NCI-H774 (cell line): Measurements from ENCODE around the gene IRX3.

Experiments
- DNase-seq: peaks from one replicate; lab custom pipeline; 2025; lab: John Stamatoyannopoulos, UW

The IRX3 gene

DNA sequence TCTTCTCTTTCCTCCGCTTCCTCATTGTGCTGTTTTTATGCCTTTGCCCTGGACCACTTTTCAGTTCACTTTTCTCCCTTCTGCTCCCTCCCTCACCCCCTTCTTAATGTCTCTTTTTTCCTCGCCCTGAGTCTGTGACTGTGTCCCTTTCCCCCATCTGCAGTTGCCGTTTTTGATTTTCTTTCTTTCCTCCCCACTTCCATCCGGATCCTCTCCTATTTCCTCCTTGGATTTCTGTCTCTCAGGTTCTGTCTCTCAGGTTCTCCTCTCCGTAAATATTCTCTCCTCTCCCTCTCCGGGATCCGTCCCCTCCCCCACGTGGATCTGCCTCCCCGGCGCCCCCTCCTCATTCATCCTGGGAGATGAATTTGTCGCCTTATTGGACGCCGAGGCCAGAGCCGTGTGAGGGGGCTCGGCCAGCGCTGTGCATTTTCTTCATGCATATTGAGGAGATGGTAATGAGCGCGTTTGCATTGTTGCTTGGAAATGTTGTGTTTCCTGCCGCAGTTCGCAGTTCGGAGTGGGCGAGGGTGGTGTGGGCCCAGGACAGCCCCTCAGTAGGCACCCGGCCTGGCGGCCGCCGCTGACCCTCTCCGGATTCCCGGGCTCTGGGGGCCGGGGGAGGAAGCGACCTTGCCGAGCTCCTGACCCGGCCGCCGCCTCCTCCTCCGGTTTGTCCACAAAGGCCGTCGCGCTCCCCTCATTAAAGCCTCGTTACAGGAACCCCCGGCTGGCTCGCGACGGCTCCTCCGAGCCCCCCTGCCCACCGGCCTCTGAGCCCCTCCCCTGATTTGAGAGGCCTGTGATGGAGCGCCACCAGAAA lies 4.5 kb upstream of the IRX3 start:
- DNase-seq = no peak

DNA sequence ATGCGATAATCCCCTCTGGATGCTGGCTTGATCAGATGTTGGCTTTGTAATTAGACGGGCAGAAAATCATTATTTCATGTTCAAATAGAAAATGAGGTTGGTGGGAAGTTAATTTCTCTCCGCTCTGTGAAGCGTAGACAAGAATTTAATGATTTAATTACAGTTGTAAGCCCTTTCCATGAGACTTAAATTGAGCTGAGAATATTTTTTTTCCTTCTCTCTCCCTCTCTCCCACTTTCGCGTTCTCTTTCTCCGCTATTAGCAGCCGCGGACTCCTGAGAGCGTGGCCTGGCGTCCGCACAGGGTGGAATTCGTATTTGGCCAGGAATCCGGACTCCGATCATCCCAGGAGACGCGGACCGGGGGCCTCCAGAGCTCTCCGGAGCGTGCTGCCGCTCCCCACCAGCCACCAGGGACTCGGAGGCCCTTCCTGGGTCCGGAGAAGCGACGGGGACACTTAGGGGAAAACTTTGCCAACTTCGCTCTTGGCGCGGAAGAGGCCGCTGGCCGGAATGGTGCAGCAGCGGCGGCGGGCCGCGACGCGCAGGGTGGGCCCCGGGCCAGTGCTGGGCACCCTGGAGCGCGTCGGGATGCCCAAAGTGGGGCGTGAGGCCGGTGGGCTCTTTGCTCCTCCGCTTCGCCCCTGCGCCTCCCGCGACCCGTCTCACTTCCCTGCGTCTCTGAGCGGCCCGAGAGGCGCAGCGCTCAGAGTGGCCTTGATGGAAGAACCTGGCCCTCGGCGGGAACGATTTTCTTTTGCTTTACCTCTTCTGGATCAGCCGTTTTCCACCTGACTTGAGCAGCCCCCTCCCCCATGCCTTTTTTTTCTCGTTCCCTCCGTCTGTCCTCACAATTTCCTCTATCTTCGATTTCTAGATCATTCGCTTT lies 3.6 kb upstream of the IRX3 start:
- DNase-seq = no peak

DNA sequence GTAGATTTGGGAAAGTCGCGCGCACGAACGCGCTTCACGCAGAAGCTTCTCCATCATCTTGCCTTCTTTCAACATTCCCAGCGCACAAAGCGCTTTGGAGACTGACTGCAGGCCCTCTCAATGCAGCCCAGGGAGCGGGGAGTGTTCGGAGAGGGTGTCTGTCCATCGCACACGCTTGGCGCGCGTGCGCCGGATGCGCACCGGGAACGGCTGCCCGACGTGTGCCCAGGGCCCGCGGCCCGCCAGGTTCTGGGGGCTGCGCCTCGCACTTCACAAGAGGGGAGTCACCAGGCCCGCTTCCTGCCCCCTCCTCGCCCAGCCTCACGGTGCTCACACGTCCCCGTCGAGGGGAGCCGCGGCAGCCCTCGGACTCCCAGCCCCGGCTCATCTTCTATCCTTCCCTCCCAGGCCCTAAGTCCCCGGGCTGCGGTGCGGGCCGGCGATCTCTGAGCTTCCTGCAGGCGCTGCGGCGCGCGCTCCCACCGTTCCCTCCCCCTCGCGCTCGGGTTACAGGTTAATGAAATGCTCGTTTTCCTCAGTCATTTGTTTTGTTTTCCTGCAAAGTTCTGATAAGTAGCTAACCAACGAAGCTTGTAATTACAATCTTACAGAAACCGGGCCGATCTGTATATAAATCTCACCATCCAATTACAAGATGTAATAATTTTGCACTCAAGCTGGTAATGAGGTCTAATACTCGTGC lies 2.8 kb upstream of the IRX3 start:
- DNase-seq = no peak

DNA sequence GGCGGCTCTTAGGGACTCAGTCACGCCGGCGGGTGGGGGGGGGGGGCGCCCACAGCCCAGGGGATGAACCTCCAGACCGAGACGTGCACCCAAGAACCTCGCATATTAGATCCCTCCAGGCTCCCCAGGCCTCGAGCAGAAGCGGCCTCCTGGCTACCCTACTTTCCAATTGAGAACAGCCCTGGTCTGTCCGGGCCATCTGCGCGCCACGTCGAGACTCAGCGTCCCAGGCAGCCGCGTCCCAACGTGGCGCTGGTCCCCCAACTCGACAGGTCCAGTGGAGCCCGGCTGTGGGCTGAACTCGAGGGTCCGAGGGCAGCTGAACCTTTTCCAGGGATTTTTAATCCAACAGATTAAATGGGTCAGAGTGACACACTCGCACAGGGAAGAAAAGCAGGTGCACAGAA lies 2.3 kb upstream of the IRX3 start:
- no peak for DNase-seq

DNA sequence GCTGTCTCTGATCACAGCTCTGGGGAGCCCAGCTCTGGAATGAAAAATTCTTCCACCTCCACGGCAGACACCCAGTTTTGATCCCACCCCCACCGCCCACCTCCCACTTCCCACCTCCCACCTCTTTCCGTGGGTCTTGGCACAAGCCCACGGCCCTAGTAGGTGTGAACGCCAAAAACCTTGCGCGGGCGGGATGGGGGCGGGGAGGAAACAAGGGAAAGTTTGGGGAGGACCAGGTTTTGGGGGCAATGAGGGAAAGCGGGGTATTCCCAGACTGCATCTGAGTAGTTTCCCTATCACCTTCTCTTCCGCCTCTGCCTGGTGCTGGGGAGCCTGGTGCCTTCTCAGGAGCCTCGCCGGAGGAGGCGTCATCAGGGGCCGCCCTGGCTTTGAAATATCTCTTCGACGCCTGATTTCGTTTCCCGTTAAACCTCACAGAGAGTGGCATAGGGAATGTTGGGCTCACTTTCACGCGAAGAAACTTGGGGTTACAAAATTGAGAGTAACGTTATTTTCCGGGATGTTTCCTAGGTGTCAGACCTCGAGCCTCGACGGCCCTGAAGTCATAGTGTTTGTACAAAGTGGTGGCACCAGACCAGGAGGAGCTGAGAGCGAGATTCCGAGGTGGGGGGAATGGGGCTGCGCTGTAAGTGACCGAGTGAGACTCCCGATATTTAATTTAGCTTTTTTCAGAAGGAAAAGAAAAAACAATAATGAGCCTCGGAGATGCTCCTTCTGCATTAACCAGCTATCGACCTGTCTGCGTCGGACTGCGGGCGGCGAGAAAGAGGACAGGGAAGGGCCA lies 1.6 kb upstream of the IRX3 start:
- DNase-seq = no peak

DNA sequence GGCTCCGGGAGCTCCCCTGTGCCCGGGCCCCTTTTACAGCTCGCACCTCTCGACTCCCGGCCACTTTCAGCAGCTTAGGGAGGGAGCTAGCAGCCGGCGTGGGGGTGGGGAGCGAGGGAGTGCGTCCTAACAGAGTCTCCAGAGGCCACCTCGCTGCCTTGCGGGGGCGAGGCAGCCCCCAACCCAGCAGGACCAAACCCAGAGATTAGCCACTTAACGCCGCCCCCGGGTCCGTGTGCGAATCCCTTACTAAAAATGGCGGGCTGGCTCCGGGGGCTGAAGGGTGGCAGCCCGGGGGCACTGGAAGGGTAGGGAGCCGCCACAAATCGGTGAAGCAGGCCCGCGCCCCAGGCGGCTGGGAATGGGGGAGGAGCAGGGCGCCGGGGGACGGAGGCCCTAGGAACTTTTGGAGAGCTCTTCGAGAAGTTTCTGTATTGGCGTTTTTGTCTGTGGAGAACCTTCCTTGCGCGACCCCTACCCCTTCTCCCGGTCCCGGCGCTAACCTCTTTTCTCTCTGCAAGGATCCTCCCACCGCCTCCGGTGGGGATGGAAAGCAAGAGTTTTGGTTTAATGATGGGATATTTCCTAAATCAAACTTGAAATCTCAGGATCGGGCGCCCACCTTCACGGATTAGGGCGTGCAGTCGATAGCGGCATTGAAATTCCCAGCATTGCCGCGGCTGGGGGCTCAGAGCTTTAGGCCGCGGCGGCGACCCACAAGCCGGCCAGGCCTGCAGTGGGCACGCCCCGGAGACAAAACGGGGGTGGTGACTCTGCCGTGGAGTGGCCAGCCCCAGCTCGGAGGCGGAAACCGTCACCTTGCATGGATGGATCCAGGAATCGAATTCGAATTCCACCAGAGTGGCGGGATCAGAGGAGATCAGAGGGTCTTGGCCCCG lies 793 bp upstream of the IRX3 start:
- DNase-seq = no peak

DNA sequence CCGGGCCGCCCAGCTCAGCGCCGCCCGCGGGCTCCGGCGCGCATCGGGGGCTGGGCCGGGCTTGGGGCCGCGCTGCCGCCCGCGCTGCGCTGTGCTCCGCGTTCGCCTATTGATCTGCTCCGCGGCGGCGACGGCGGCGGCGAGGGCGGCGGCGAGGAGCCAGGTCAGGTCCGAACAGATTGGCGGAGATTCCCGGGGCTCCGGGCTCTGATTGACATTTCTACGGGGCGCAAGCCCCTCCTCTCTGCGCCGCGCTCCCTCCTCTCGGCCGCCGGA lies 559 bp downstream of the IRX3 start:
- no peak for DNase-seq

DNA sequence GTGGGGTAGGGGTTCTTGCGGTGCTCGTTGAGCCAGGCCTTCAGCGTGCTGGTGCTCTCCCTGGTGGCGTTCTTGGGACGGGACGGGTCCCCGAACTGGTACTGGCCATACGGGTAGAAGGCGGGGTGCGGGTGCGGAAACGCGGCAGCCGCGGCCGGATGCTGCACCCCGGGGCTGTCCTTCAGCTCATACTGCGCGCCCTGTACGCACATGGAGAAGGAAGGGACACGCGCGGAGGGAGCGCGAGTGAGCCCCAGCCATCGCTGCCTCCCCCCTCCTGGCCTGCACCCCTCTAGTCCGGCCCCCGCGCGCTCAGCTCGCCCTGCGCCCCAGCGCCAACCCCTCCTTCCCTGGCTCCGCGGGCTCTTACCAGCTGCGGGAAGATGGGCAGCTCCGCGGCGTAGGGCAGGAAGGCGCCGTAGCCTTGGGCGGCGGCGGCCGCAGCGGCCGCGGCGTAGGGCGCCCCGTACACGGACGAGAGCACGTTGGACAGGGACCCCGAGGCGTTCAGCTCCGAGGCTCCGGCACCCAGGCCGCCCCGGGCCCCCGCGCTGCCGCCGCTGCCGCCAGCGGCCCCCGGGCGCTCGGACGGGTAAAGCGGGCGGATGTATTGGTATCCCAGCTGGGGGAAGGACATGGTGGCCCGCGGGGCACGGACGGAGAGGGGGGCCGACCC lies 1.0 kb downstream of the IRX3 start:
- DNase-seq = peak; percentile 36

DNA sequence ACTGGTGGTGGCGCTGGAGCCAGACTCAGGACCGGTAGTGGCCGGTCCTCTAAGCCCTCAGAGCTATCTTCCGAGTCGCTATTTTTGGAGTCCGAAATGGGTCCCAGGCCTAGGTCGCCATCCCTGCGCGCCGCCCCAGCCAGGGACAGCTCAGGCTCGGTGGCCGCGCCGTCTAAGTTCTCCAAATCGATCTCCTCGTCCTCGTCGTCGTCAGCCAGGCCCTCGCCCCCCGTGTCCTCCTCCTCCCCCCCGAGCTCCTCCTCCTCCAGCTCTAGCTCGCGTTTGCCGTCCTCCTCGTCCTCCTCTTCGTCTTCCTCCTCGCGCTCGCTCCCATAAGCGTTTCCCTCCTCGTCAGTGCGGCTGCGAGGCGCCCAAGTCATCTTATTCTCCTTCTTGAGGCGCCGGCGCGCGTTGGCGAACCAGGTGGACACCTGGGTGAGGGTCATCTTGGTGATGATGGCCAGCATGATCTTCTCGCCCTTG lies 1.6 kb downstream of the IRX3 start:
- DNase-seq = peak; percentile 5

DNA sequence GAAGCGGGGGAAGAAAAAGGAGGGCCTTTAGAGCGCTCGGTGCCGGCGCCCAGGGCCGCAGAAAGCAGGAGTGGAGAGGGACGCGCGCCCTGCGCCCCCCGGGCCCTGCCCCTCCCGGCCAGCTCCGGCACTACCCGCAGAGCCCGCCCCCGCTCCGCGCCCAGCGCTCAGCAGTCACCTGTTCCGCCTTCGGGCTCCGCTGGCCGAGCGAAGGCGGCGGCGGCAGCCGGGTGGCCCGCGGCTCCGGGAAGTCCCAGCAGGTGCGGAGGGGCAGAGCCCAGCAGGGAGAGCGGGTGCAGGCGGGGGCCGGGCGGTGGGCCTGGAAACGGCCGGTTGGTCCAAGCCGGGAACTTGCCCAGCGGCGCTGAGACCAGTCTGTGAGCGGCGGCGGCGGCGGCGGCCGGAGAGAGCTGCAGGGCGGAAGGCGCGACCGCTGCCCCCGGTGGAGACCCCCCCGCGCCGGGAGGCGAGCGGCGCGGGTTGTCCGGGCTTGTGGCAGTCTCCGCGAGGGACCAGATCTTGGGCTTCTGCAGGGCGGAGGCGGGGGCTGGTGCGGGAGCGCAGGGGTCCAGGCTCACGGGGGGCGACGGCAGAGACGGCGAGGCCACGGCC lies 2.2 kb downstream of the IRX3 start:
- peak; percentile 6 for DNase-seq

DNA sequence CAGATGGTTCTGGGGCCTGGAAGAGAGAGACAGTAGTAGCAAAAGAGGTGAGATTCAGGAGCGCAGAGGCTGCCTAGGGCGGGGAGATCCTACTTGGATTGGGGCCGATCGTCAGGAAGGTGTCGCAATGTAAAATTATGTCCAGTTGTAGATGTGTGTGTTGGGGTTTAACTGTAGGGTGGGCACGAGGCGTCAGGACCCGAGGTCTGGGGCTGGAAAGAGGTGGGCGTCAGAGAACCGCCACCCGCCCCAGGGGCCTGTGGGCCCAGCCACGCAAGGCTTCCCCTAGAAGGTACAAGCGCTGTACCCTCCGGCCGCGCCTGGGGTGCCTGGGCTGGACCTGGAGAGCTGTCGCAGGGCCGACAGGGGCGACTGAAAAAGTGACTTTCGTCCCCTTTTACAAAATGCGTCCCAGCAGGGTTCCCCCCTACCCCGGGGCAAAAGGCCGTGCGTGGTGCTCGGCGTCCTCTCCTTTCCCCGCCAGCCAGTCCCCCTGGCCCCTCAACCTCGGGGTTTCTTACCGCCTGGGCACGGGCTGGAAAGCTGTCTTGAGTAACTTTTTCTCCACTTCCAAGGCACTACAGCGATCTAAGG lies 2.8 kb downstream of the IRX3 start:
- no peak for DNase-seq

DNA sequence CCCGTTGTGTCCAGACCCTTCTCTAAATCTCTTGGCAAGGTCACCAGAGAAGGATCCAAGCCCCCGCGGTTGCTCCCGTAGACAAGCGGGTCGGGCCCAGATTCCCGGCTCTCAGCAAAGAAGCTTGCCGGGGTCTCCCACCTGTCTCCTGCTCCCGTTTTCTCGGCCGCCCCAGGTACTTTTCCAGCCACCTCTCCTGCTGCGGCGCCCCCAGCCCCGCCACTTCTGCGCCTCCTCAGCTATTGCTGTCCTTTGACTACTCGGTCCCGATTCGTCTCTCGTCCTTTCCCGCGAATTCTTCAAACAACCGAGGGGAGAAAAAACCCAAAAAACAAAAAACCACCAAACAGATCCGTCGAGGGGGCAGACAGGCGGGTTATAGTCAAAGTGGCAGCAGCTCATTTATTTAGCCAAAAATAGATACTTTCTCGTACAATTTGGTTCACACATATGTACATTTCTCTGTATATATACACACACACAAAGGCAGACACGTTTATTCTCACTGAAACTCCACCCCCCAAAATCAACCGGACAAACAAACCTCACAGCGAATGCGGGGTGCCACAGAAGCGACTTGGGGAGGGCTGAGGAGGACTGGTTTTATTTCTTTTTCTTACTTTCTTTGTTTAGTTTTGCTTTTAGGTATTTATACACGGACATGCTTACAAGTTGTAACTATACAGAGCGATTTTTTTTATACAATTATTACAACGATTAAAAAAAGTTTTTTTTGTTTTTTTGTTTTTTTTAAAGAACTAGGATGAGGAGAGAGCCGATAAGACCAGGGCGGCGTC lies 3.5 kb downstream of the IRX3 start:
- no peak for DNase-seq

DNA sequence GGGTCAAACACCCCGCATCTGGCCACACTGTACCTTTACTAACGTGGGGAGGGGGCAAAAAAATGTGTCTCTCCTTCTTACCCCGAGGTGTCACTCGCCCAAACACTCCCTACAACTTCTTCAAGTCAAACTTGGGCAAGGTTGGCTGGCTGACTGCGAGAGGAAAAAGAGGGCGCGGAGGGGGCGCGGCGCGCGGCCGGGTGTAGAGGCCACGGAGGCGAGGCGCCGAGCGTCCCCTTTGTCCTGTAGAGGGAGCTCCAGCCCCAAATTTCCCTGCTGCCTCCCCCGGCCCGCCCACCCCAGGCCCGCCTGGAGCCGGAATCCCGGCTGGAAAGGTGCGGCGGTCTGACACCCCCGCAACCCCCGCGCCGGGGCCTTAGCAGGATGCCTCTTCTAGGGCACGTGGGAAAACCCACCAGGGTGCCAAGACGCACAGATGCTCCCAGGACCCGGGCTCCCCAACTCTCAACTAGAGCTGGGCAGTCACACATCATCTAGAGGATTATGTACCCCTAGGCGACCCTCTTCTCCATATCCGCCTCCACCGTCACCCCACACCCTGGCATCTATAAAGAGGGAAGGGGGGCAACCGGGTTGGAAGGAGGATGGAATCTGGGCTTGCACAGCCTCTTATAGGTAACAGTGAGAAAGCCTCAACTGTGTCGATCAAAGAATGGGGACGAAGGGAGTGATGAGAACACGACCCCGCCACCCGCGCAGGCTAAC lies 4.2 kb downstream of the IRX3 start:
- no peak for DNase-seq

DNA sequence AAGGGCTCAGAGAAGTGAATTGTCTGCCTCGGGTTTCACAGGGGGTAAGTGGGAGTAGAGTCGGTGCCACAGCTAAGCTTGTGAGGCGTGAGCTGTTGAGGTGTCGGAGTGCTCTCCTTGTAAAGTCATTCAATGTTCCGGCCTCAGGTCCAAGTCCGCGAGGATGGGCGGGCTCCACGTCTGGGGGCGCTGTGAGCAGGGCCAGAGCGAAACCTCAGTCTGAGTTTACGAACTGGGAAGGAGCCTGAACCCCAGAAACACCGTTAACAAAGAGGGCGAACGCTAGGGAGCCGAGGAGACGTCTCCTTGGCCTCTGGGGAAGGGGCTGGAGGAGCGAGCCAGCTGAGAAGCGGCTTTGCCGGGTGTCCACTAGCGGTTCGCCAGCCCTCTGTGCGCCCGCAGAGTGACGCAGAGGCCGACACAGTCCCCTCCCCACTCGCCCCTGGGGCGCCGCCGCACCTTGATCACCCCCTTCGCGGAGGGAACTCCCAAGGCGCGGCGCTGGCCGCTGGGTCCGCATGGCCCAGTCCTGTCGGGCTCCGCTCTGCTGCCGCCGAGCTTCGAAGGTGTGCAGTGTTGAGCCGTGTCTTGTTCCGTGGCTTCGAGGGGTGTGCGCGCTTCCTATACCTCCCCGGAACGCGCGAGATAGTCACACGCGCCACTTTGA lies 4.9 kb downstream of the IRX3 start:
- DNase-seq = no peak

DNA sequence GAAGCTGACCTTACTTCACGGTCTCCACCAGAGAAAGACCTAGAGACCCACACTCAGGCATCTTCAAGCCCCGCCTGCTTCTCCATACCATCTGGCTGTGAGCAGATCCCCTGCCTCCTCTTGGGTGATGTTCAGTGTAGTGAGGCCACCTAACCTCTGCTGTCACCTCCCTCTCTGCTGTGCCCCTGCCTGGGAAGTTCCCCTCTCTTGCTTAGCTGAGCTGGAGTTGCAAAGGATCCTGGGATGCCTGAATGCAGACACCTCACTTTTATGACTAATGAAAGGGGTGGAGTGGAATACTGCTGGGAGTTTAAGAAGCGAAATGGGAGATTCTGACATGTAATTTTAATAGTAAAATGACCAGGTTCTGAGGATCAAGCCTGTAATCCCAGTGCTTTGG lies 5.8 kb downstream of the IRX3 start:
- no peak for DNase-seq

DNA sequence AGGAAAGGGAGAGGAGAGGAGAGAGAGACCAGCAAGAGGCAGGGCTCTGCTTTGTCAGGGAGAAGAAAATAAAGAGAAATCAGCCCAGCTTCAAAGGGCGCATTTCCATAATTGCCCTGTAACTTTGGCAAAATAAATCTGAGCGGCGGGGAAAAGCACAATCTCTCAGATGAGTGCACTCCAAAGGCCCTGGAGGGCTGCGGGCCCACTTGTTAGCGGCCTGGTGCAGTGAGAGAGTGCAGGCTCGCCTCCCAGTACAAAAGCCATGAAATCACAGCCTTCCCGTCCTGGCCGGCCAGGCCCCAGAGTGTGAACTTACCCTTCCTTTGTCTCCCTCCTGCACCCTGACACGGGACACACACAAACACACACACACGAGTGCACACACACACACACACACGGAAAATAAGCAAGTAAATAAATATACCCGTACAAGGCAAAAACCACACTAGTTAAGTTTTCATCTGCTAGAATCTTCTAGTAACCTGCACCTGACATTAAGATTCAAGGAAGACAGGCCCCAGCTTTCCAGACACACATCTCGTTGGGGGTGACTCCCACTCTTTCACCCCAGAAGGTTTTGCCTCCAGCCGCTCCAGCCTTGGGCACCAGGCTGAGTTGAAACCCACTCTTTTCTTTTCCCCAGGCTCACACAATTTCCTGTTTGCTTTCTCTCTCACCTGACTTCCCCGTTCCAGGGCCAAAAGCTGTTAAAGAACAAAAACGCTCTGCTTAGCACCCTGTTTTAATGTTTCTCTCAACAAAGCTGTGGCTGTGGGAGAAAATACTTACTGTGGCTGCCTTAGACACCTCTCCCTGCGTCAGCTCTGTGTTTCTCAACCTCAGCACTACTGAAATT lies 8.5 kb downstream of the IRX3 start:
- peak; percentile 22 for DNase-seq
